IMR-90 (cell line): ENCODE measurements around the gene ZNF560. TPM values are rescaled to one million over a fixed set of nuclear protein-coding genes. Genes with fewer than 3 reads are reported as not detected.
A peak's percentile ranks its signal among the peaks of the same experiment; 100 is the strongest.

ENCODE experiments used
- ATAC-seq: fragments of 200-7000 bp; cut with Tn5 transposase; 2 replicates; pipeline ENCODE4 v1.9.1; 2020; ENCODE audit warnings: low read depth, mild to moderate bottlenecking, moderate library complexity
- BruUV-seq: library from RNA; stranded (reverse); fragments of 400-500 nt; replicated peaks from 2 replicates; lab custom pipeline; 2021; lab: Mats Ljungman, UMichigan
- CTCF ChIA-PET: fragments of 300-600 bp; formaldehyde crosslinking; extraction: SDS; loops from one replicate; lab custom pipeline; 2021; ENCODE audit warnings: antibody characterized with exemption; lab: Yijun Ruan, JAX
- POLR2A ChIA-PET: fragments of 300-600 bp; sonication (Branson Sonifier 250); formaldehyde crosslinking; loops from one replicate; lab custom pipeline; 2022; ENCODE audit warnings: antibody characterized with exemption; ENCODE audit not compliant: unreplicated experiment; lab: Charles Lee
- DNase-seq: peaks from one replicate; pipeline ENCODE4 v3.0.0; 2013
- H2AFZ ChIP-seq: replicated peaks from 2 replicates; pipeline ENCODE3; 2013; ENCODE audit warnings: low read length, mild to moderate bottlenecking; ENCODE audit not compliant: poor library complexity
- H2AK5ac ChIP-seq: 2 replicates; pipeline ENCODE4 v1.6.1; 2013; ENCODE audit warnings: low read depth, low read length, inconsistent platforms
- H2AK9ac ChIP-seq: replicated peaks from 2 replicates; pipeline ENCODE3; 2013; ENCODE audit warnings: mild to moderate bottlenecking, low read depth, low read length, moderate library complexity; ENCODE audit not compliant: poor library complexity
- H2BK120ac ChIP-seq: 2 replicates; pipeline ENCODE4 v1.6.1; 2013; ENCODE audit warnings: low read depth, low read length, inconsistent platforms
- H2BK15ac ChIP-seq: 3 replicates; pipeline ENCODE4 v1.6.1; 2013; ENCODE audit warnings: low read depth, low read length, inconsistent platforms
- H2BK20ac ChIP-seq: 2 replicates; pipeline ENCODE4 v1.6.1; 2013; ENCODE audit warnings: low read depth, mild to moderate bottlenecking, inconsistent platforms, low read length, moderate library complexity
- H2BK5ac ChIP-seq: 2 replicates; pipeline ENCODE4 v1.6.1; 2013; ENCODE audit warnings: mild to moderate bottlenecking, low read depth, low read length, inconsistent platforms; ENCODE audit not compliant: poor library complexity, severe bottlenecking
- H3K14ac ChIP-seq: replicated peaks from 2 replicates; pipeline ENCODE4 v1.6.1; 2013; ENCODE audit warnings: low read depth, low read length, inconsistent platforms
- H3K18ac ChIP-seq: 2 replicates; pipeline ENCODE4 v1.6.1; 2013; ENCODE audit warnings: low read depth, low read length, control low read depth
- H3K23ac ChIP-seq: 2 replicates; pipeline ENCODE4 v1.6.1; 2013; ENCODE audit warnings: low read depth, low read length, inconsistent platforms
- H3K27ac ChIP-seq: 2 replicates; pipeline ENCODE4 v1.5.1; 2013; ENCODE audit warnings: mild to moderate bottlenecking, control low read depth, low read length; ENCODE audit not compliant: insufficient read depth
- H3K27me3 ChIP-seq: 2 replicates; pipeline ENCODE4 v1.6.1; 2013; ENCODE audit warnings: low read length; ENCODE audit not compliant: control insufficient read depth, insufficient read depth
- H3K36me3 ChIP-seq: 2 replicates; pipeline ENCODE4 v1.6.1; 2013; ENCODE audit warnings: low read length, mixed read lengths; ENCODE audit not compliant: control insufficient read depth, insufficient read depth
- H3K4ac ChIP-seq: 2 replicates; pipeline ENCODE4 v1.6.1; 2013; ENCODE audit warnings: low read depth, low read length, inconsistent platforms
- H3K4me1 ChIP-seq: 2 replicates; pipeline ENCODE4 v1.6.1; 2013; ENCODE audit warnings: low read length, mixed read lengths; ENCODE audit not compliant: control insufficient read depth, insufficient read depth
- H3K4me2 ChIP-seq: 2 replicates; pipeline ENCODE4 v1.6.1; 2013; ENCODE audit warnings: low read depth, mild to moderate bottlenecking, control low read depth, low read length, moderate library complexity
- H3K4me3 ChIP-seq: 2 replicates; pipeline ENCODE4 v1.5.1; 2013; ENCODE audit warnings: low read depth, mild to moderate bottlenecking, control low read depth, low read length, moderate library complexity; ENCODE audit not compliant: insufficient read depth
- H3K56ac ChIP-seq: 2 replicates; pipeline ENCODE4 v1.6.1; 2013; ENCODE audit warnings: low read length, inconsistent platforms; ENCODE audit not compliant: insufficient read depth; ENCODE audit errors: extremely low read depth
- H3K79me1 ChIP-seq, 2 experiments: 2 replicates each; pipeline ENCODE4 v1.6.1; 2013; ENCODE audit warnings: low read length in 2 of 2, inconsistent platforms in 1 of 2, low read depth in 1 of 2
- H3K9ac ChIP-seq: 2 replicates; pipeline ENCODE4 v1.6.1; 2013; ENCODE audit warnings: low read depth, low read length, control low read depth
- H3K9me1 ChIP-seq: 2 replicates; pipeline ENCODE4 v1.6.1; 2013; ENCODE audit warnings: low read length, inconsistent platforms; ENCODE audit not compliant: insufficient read depth
- H3K9me3 ChIP-seq: 2 replicates; pipeline ENCODE4 v1.6.1; 2013; ENCODE audit warnings: low read length; ENCODE audit not compliant: control insufficient read depth, insufficient read depth
- H4K20me1 ChIP-seq: 2 replicates; pipeline ENCODE4 v1.6.1; 2013; ENCODE audit warnings: low read length, inconsistent platforms; ENCODE audit not compliant: insufficient read depth
- H4K5ac ChIP-seq: 2 replicates; pipeline ENCODE4 v1.6.1; 2013; ENCODE audit warnings: mild to moderate bottlenecking, low read depth, low read length, control low read depth
- H4K8ac ChIP-seq, 2 experiments: 2 replicates each; pipeline ENCODE4 v1.6.1; 2013; ENCODE audit warnings: low read depth in 2 of 2, low read length in 2 of 2, control low read depth in 1 of 2, inconsistent platforms in 1 of 2
- H4K91ac ChIP-seq: 2 replicates; pipeline ENCODE4 v1.6.1; 2013; ENCODE audit warnings: low read depth, low read length, inconsistent platforms; ENCODE audit not compliant: insufficient read depth
- BHLHE40 ChIP-seq: fragments of 150-350 bp; IDR thresholded peaks from 2 replicates; pipeline ENCODE4 v1.6.1; 2016; ENCODE audit warnings: mild to moderate bottlenecking, low read depth, low read length
- CEBPB ChIP-seq: IDR thresholded peaks from 2 replicates; pipeline ENCODE4 v1.6.1; 2012; ENCODE audit warnings: low read depth, low read length, improper control_type of control experiment
- CHD1 ChIP-seq: IDR thresholded peaks from 2 replicates; pipeline ENCODE4 v1.6.1; 2012; ENCODE audit warnings: low read depth, low read length, improper control_type of control experiment
- CTCF ChIP-seq: conservative IDR thresholded peaks from 2 replicates; pipeline ENCODE4 v1.5.1; 2012; ENCODE audit warnings: mild to moderate bottlenecking, low read depth, low read length, improper control_type of control experiment
- ELK1 ChIP-seq: fragments of 150-350 bp; IDR thresholded peaks from 2 replicates; pipeline ENCODE4 v1.6.1; 2016; ENCODE audit warnings: low read depth, mild to moderate bottlenecking, low read length, moderate library complexity, borderline replicate concordance
- FOS ChIP-seq: fragments of 150-350 bp; IDR thresholded peaks from 2 replicates; pipeline ENCODE4 v1.6.1; 2016; ENCODE audit warnings: low read depth, low read length
- MAFK ChIP-seq: IDR thresholded peaks from 2 replicates; pipeline ENCODE4 v1.6.1; 2012; ENCODE audit warnings: low read depth, low read length, improper control_type of control experiment
- MAZ ChIP-seq: IDR thresholded peaks from 2 replicates; pipeline ENCODE4 v1.6.1; 2012; ENCODE audit warnings: low read depth, mild to moderate bottlenecking, low read length, improper control_type of control experiment, moderate library complexity, borderline replicate concordance
- MXI1 ChIP-seq: IDR thresholded peaks from 2 replicates; pipeline ENCODE4 v1.6.1; 2012; ENCODE audit warnings: low read depth, mild to moderate bottlenecking, low read length, moderate library complexity, borderline replicate concordance
- NFE2L2 ChIP-seq: fragments of 150-350 bp; IDR thresholded peaks from 2 replicates; pipeline ENCODE4 v1.6.1; 2016; ENCODE audit warnings: low read depth, mild to moderate bottlenecking, low read length
- POLR2A ChIP-seq: IDR thresholded peaks from 2 replicates; pipeline ENCODE4 v1.6.1; 2012; ENCODE audit warnings: mild to moderate bottlenecking, low read depth, low read length
- RAD21 ChIP-seq: IDR thresholded peaks from 2 replicates; pipeline ENCODE4 v1.6.1; 2012; ENCODE audit warnings: low read length, improper control_type of control experiment
- RCOR1 ChIP-seq: IDR thresholded peaks from 2 replicates; pipeline ENCODE4 v1.6.1; 2012; ENCODE audit warnings: mild to moderate bottlenecking, low read length, improper control_type of control experiment; ENCODE audit not compliant: insufficient replicate concordance
- RFX5 ChIP-seq: IDR thresholded peaks from 2 replicates; pipeline ENCODE4 v1.8.0; 2012; ENCODE audit warnings: low read depth, mild to moderate bottlenecking, low read length, moderate library complexity
- SMC3 ChIP-seq: fragments of 150-350 bp; IDR thresholded peaks from 2 replicates; pipeline ENCODE4 v1.6.1; 2016; ENCODE audit warnings: low read depth, mild to moderate bottlenecking, antibody characterized with exemption, low read length, moderate library complexity
- USF2 ChIP-seq: fragments of 150-350 bp; IDR thresholded peaks from 2 replicates; pipeline ENCODE4 v1.6.1; 2017; ENCODE audit warnings: mild to moderate bottlenecking, antibody characterized with exemption, low read length, low read depth
- WGBS, 2 experiments: methylation state at CpG; one replicate each; pipeline versions ENCODE4 v1.1.5 to v1.1.7; 2013; ENCODE audit warnings: missing lambda C conversion rate in 2 of 2; ENCODE audit not compliant: insufficient read length in 1 of 2; ENCODE audit errors: extremely low coverage in 2 of 2; 5-methylcytosine and 5-hydroxymethylcytosine counted together
- dilution Hi-C: fragments of 300-500 bp; cut with HindIII; formaldehyde crosslinking; loops from one replicate; pipeline ENCODE4 v1.14.3; 2018; ENCODE audit warnings: low sequenced_read_pairs; ENCODE audit not compliant: unreplicated experiment
- in situ Hi-C: fragments of 300-500 bp; cut with MboI; formaldehyde crosslinking; loops from 3 replicates; pipeline ENCODE4 v1.14.3; 2019; ENCODE audit warnings: low sequenced_read_pairs, inconsistent platforms, mixed read lengths
- intact Hi-C: fragments of 100-400 bp; cut with micrococcal nuclease; formaldehyde crosslinking; loops from 2 replicates; pipeline ENCODE4 v1.10.0; 2022
- polyA plus RNA-seq, 3 experiments: library from polyadenylated mRNA; depleted of rRNA; stranded (reverse); fragments of >200 nt; gene quantifications; 2 replicates each; pipeline ENCODE4 v1.2.3, GENCODE V29; 2012; ENCODE audit warnings: low replicate concordance in 1 of 3
- total RNA-seq: library from RNA; depleted of rRNA; stranded (reverse); fragments of >200 nt; gene quantifications from 2 replicates; pipeline ENCODE4 v1.2.3, GENCODE V29; 2012

The ZNF560 gene
- total and polyA plus RNA-seq, 2 of the 4 experiments (the other 2 are of a cell fraction) = 0.36 to 0.90 TPM

GRCh38 chr19:9436358-9436757 lies 62.1 kb downstream of the ZNF560 start:
- Histone ChIP-seq H3K79me1 (peaks cover 12 to 13% of the 10 kb centered on the region in 2 experiments), H3K56ac (no peak overlapping the region), H3K36me3 (peaks cover 5% of the 10 kb centered on the region; the same call in 1 of the 2 replicates), H3K18ac (no peak overlapping the region), H3K14ac (no peak overlapping the region), H2AK9ac (no peak overlapping the region), H2AK5ac (no peak overlapping the region), H2BK15ac (no peak overlapping the region), H3K23ac (no peak overlapping the region), H4K91ac (no peak overlapping the region), H2BK5ac (no peak overlapping the region), H3K9ac (no peak overlapping the region), H3K4me1 (no peaks in the 10 kb centered on the region; the same call in 1 of the 2 replicates), H3K4me2 (peak overlapping the region; percentile 93; the same call in 1 of the 2 replicates), H4K8ac (no peak overlapping the region; a peak in 1 of 4 replicates), H2BK120ac (no peak overlapping the region), H3K4me3 (no peak overlapping the region), H4K5ac (no peak overlapping the region), H3K27me3 (no peaks in the 10 kb centered on the region), H3K27ac (no peak overlapping the region), H3K4ac (no peak overlapping the region), H2BK20ac (no peak overlapping the region), H4K20me1 (no peaks in the 10 kb centered on the region), H3K9me1 (no peaks in the 10 kb centered on the region), H3K9me3 (peaks cover 3% of the 10 kb centered on the region; the same call in 1 of the 2 replicates), H2AFZ (no peak overlapping the region)
- POLR2A ChIA-PET = no interaction called here
- BruUV-seq = no TSS peak
- CTCF ChIA-PET = interaction anchor here (1.2 kb wide), 1 partner anchor 17 kb away, joined by 3 read pairs; no protein-coding TSS in a partner anchor
- in situ Hi-C loops (no loop called here), dilution Hi-C loops (no loop called here), intact Hi-C loops (loop anchor here (5.0 to 10.0 kb wide), 3 partner anchors 101 to 232 kb away; partner anchors contain the start of genes ZNF121 and ZNF426)
- no peak for TF ChIP-seq RAD21
- TF ChIP-seq RFX5 = no peak
- TF ChIP-seq SMC3 = no peak
- TF ChIP-seq USF2 = no peak
- no peak for TF ChIP-seq NFE2L2
- no peak for TF ChIP-seq POLR2A
- TF ChIP-seq BHLHE40 = no peak
- TF ChIP-seq MAFK = no peak
- TF ChIP-seq CTCF = no peak
- no peak for TF ChIP-seq CEBPB
- TF ChIP-seq ELK1 = no peak
- no peak for TF ChIP-seq MXI1
- no peak for TF ChIP-seq CHD1
- no peak for TF ChIP-seq MAZ
- no peak for TF ChIP-seq RCOR1
- no peak for TF ChIP-seq FOS
- no peak for ATAC-seq
- no CpG with 5 or more reads among the region's 4 CpGs for WGBS, 2 experiments
- no peak for DNase-seq
